Measurements from ENCODE around the gene RPL39L.
A peak's percentile ranks its signal among the peaks of the same experiment; 100 is the strongest.

Gene RPL39L

DNA sequence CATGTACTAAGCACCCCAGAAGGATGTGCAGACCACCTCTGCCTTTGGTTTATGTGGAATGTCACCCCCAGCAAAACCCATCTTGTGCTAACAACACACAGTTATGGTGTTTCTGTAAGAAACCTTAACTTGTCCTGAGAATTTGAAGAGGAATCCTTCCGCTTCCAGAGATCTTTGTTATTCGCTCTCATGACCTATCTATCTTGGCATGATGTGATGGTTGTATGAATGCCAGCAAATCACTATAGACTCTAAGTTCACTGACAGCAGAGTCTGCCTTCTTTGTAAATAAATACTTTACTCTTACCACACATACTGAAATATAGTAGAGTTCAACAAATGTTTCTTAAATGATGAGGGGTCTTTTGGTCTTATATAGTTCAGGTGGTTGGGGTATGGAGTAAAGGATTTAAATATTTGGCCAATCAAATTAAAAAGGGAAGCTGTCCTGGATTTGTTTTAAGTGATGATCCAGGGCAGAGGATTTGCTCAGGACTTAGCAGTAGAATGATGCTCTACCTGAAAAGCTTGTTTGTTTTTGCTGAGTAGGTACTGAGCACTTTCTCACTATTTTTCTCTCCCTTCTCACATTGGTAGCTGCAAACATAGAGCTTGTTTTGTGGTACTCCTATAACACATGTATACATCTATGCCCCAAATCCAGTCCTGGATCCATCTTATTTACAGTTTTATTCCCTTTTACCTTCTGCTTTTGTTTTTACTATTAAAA lies 30.1 kb upstream of the RPL39L start:
- no peak overlapping the region for H3K9ac ChIP-seq (ENCODE audit: low read length)

DNA sequence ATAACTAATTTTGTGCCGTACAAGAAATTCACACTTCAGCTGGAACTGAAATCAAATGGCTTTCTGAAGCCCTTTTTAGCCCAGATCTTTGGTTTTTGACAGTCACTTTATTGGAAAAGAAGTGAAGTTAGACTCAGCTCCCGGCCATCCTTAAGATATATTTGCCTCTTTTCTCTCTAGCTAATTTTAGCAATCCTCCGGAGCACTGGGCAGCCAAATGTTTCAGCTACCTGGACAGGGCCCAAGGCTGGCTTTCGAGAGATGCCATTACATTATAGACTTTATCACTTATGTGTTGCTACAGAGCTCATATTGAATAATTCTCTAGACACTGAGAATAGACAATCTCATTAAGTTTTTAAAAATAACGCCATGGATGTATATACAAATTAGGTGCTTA lies 28.5 kb upstream of the RPL39L start:
- H3K79me2 ChIP-seq (ENCODE audit: control insufficient read depth, insufficient read depth, low read length): no peaks in the 10 kb centered on the region
- no peak overlapping the region for H3K4ac ChIP-seq (ENCODE audit: low read depth, low read length)
- H3K56ac ChIP-seq (ENCODE audit: low read length): no peak overlapping the region
- H3K4me3 ChIP-seq (ENCODE audit: low read length): no peak overlapping the region
- H3K4me1 ChIP-seq (ENCODE audit: control insufficient read depth, low read depth, low read length): no peaks in the 10 kb centered on the region
- no CpG with 5 or more reads among the region's 5 CpGs for WGBS (ENCODE audit: extremely low coverage, insufficient coverage, low lambda C conversion rate)
- H3K23ac ChIP-seq (ENCODE audit: low read length): no peak overlapping the region
- no peak overlapping the region for H2AK5ac ChIP-seq (ENCODE audit: low read length)
- H3K4me2 ChIP-seq (ENCODE audit: low read length): no peak overlapping the region
- H3K9ac ChIP-seq (ENCODE audit: low read length): no peak overlapping the region
- no peak for DNase-seq
- no peaks in the 10 kb centered on the region for H3K36me3 ChIP-seq (ENCODE audit: control insufficient read depth, insufficient read depth, low read length)
- H2BK15ac ChIP-seq (replicated peaks; ENCODE audit: low read depth): no peak overlapping the region
- no peak overlapping the region for H2BK5ac ChIP-seq (ENCODE audit: low read length)
- no peaks in the 10 kb centered on the region for H3K79me1 ChIP-seq (ENCODE audit: low read length)
- H2BK120ac ChIP-seq (ENCODE audit: low read depth, low read length): no peak overlapping the region
- H3K27ac ChIP-seq (ENCODE audit: low read depth, low read length): no peak overlapping the region
- no peak overlapping the region for H4K8ac ChIP-seq (ENCODE audit: low read depth, low read length)
- H4K5ac ChIP-seq (ENCODE audit: low read length): no peak overlapping the region
- H3K27me3 ChIP-seq (ENCODE audit: insufficient read depth, low read length, poor library complexity): no peaks in the 10 kb centered on the region
- no peak overlapping the region for H3K18ac ChIP-seq (ENCODE audit: low read length)

More for the DNA sequence above, 30.1 kb upstream of the RPL39L start:
- no peak overlapping the region for H3K4me2 ChIP-seq (ENCODE audit: low read length)
- no CpG with 5 or more reads among the region's 2 CpGs for WGBS (ENCODE audit: extremely low coverage, insufficient coverage, low lambda C conversion rate)
- H3K23ac ChIP-seq (ENCODE audit: low read length): no peak overlapping the region
- H4K5ac ChIP-seq (ENCODE audit: low read length): no peak overlapping the region
- no peaks in the 10 kb centered on the region for H3K36me3 ChIP-seq (ENCODE audit: control insufficient read depth, insufficient read depth, low read length)
- H3K79me1 ChIP-seq (ENCODE audit: low read length): no peaks in the 10 kb centered on the region
- H4K8ac ChIP-seq (ENCODE audit: low read depth, low read length): no peak overlapping the region
- H3K27ac ChIP-seq (ENCODE audit: low read depth, low read length): no peak overlapping the region
- no peak overlapping the region for H2BK120ac ChIP-seq (ENCODE audit: low read depth, low read length)
- peaks cover 3% of the 10 kb centered on the region for H3K4me1 ChIP-seq (ENCODE audit: control insufficient read depth, low read depth, low read length)
- no peaks in the 10 kb centered on the region for H3K79me2 ChIP-seq (ENCODE audit: control insufficient read depth, insufficient read depth, low read length)
- H3K56ac ChIP-seq (ENCODE audit: low read length): no peak overlapping the region
- no peak for DNase-seq
- H3K4ac ChIP-seq (ENCODE audit: low read depth, low read length): no peak overlapping the region
- no peak overlapping the region for H2AK5ac ChIP-seq (ENCODE audit: low read length)
- H3K27me3 ChIP-seq (ENCODE audit: insufficient read depth, low read length, poor library complexity): no peaks in the 10 kb centered on the region
- no peak overlapping the region for H3K4me3 ChIP-seq (ENCODE audit: low read length)
- H2BK5ac ChIP-seq (ENCODE audit: low read length): no peak overlapping the region
- H3K18ac ChIP-seq (ENCODE audit: low read length): no peak overlapping the region
- no peak overlapping the region for H2BK15ac ChIP-seq (replicated peaks; ENCODE audit: low read depth)

DNA sequence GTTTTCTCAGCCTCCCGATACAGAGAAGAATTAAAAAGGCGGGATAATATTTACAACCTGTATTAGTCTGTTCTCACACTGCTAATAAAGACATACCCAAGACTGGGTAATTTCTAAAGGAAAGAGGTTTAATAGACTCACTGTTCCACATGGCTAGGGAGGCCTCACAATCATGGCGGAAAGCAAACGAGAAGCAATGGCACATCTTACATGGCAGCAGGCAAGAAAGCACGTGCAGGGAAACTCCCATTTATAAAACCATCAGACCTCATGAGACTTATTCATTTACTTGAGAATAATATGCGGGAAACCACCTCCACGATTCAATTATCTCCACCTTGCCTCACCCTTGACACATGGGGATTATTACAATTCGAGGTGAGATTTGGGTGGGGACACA lies 27.5 kb upstream of the RPL39L start:
- H3K4me3 ChIP-seq (ENCODE audit: low read length): no peak overlapping the region
- WGBS (ENCODE audit: extremely low coverage, insufficient coverage, low lambda C conversion rate): no CpG with 5 or more reads among the region's 8 CpGs

DNA sequence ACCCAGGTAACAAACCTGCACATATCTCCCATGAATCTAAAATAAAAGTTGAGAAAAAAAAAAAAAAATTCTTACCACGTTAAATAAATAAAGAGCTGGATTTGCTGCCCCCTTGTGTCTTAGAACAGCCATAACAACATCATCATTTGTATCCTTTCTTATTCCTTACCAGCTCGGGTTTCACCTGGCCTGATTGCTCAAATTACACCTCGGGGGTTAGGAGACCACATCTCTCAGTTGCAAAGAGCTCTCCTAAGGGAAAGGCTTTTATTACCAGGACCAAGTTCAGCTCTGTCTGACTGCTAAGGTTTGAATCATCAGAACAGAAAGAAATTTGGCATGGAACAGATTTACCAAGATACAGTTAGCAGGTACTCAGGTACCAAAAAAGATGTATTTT lies 25.8 kb upstream of the RPL39L start:
- Histone ChIP-seq H3K36me3 (ENCODE audit: control insufficient read depth, insufficient read depth, low read length) (no peaks in the 10 kb centered on the region), H2BK15ac (replicated peaks; ENCODE audit: low read depth) (no peak overlapping the region), H2AK5ac (ENCODE audit: low read length) (no peak overlapping the region), H3K79me1 (ENCODE audit: low read length) (no peaks in the 10 kb centered on the region), H3K56ac (ENCODE audit: low read length) (no peak overlapping the region), H2BK120ac (ENCODE audit: low read depth, low read length) (no peak overlapping the region), H3K9ac (ENCODE audit: low read length) (no peak overlapping the region), H3K4ac (ENCODE audit: low read depth, low read length) (no peak overlapping the region), H3K4me2 (ENCODE audit: low read length) (no peak overlapping the region), H3K18ac (ENCODE audit: low read length) (no peak overlapping the region), H2BK5ac (ENCODE audit: low read length) (no peak overlapping the region), H4K5ac (ENCODE audit: low read length) (no peak overlapping the region), H3K4me3 (ENCODE audit: low read length) (no peak overlapping the region), H3K79me2 (ENCODE audit: control insufficient read depth, insufficient read depth, low read length) (no peaks in the 10 kb centered on the region), H3K27ac (ENCODE audit: low read depth, low read length) (no peak overlapping the region), H3K27me3 (ENCODE audit: insufficient read depth, low read length, poor library complexity) (no peaks in the 10 kb centered on the region), H3K4me1 (ENCODE audit: control insufficient read depth, low read depth, low read length) (no peaks in the 10 kb centered on the region), H3K23ac (ENCODE audit: low read length) (no peak overlapping the region), H4K8ac (ENCODE audit: low read depth, low read length) (no peak overlapping the region)
- WGBS (ENCODE audit: extremely low coverage, insufficient coverage, low lambda C conversion rate): no CpG with 5 or more reads among the region's 3 CpGs
- peak; percentile 93 for DNase-seq

More for the DNA sequence above, 27.5 kb upstream of the RPL39L start:
- H4K5ac ChIP-seq (ENCODE audit: low read length): no peak overlapping the region
- H3K27ac ChIP-seq (ENCODE audit: low read depth, low read length): no peak overlapping the region
- H2BK15ac ChIP-seq (replicated peaks; ENCODE audit: low read depth): no peak overlapping the region
- H4K8ac ChIP-seq (ENCODE audit: low read depth, low read length): no peak overlapping the region
- H3K4me1 ChIP-seq (ENCODE audit: control insufficient read depth, low read depth, low read length): no peaks in the 10 kb centered on the region
- H3K27me3 ChIP-seq (ENCODE audit: insufficient read depth, low read length, poor library complexity): no peaks in the 10 kb centered on the region
- no peak overlapping the region for H2BK120ac ChIP-seq (ENCODE audit: low read depth, low read length)
- H3K18ac ChIP-seq (ENCODE audit: low read length): no peak overlapping the region
- no peak overlapping the region for H3K56ac ChIP-seq (ENCODE audit: low read length)
- no peaks in the 10 kb centered on the region for H3K79me2 ChIP-seq (ENCODE audit: control insufficient read depth, insufficient read depth, low read length)
- no peak overlapping the region for H2BK5ac ChIP-seq (ENCODE audit: low read length)
- H3K36me3 ChIP-seq (ENCODE audit: control insufficient read depth, insufficient read depth, low read length): no peaks in the 10 kb centered on the region
- no peak for DNase-seq
- no peaks in the 10 kb centered on the region for H3K79me1 ChIP-seq (ENCODE audit: low read length)
- no peak overlapping the region for H3K9ac ChIP-seq (ENCODE audit: low read length)
- no peak overlapping the region for H3K4ac ChIP-seq (ENCODE audit: low read depth, low read length)
- no peak overlapping the region for H3K23ac ChIP-seq (ENCODE audit: low read length)
- H3K4me2 ChIP-seq (ENCODE audit: low read length): no peak overlapping the region
- no peak overlapping the region for H2AK5ac ChIP-seq (ENCODE audit: low read length)

DNA sequence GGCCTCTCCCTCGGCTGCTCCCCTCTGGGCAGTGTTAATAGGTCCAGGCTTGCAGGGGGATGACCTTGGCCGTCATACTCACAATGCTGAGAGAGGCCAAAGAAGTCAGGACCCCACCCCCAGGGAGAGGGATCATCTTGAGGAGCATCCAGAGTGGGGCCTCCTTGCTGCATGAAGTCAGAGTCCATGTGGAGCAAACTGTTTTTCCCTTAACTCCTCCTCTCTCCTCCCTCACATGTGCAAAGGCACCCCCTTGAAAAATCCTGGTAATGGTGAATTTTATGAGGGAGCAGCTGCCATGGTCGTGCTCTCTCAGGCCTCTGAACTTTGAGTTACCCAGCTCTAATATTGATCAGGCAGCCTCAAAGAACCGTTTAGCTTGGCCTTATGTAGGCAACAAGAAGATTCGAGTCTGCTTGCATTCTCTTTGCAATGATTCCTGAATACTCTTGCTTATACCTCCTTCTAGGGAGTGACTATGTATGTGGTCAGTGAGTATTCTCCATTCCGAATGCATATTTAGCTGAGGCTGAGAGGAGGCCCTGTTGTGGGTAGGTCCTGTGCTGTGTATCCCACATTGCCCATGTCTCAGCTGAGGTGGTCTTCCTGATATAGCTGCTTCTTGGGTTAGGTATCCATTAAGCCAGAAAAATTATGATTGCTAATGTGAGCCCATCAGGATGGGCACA lies 23.1 kb upstream of the RPL39L start:
- no peak overlapping the region for H2AK5ac ChIP-seq (ENCODE audit: low read length)
- no CpG with 5 or more reads among the region's 6 CpGs for WGBS (ENCODE audit: extremely low coverage, insufficient coverage, low lambda C conversion rate)
- no peak overlapping the region for H3K56ac ChIP-seq (ENCODE audit: low read length)
- no peak overlapping the region for H3K27ac ChIP-seq (ENCODE audit: low read depth, low read length)
- H4K8ac ChIP-seq (ENCODE audit: low read depth, low read length): no peak overlapping the region
- H3K4me1 ChIP-seq (ENCODE audit: control insufficient read depth, low read depth, low read length): no peaks in the 10 kb centered on the region
- H3K9ac ChIP-seq (ENCODE audit: low read length): no peak overlapping the region
- peak overlapping the region; percentile 52 for H3K18ac ChIP-seq (ENCODE audit: low read length)
- H3K79me1 ChIP-seq (ENCODE audit: low read length): no peaks in the 10 kb centered on the region
- no peak overlapping the region for H2BK15ac ChIP-seq (replicated peaks; ENCODE audit: low read depth)
- H2BK120ac ChIP-seq (ENCODE audit: low read depth, low read length): no peak overlapping the region
- no peaks in the 10 kb centered on the region for H3K79me2 ChIP-seq (ENCODE audit: control insufficient read depth, insufficient read depth, low read length)
- H3K4me2 ChIP-seq (ENCODE audit: low read length): no peak overlapping the region
- H2BK5ac ChIP-seq (ENCODE audit: low read length): no peak overlapping the region
- H3K23ac ChIP-seq (ENCODE audit: low read length): no peak overlapping the region
- H4K5ac ChIP-seq (ENCODE audit: low read length): no peak overlapping the region
- no peaks in the 10 kb centered on the region for H3K27me3 ChIP-seq (ENCODE audit: insufficient read depth, low read length, poor library complexity)
- no peaks in the 10 kb centered on the region for H3K36me3 ChIP-seq (ENCODE audit: control insufficient read depth, insufficient read depth, low read length)
- H3K4me3 ChIP-seq (ENCODE audit: low read length): no peak overlapping the region
- DNase-seq: no peak
- H3K4ac ChIP-seq (ENCODE audit: low read depth, low read length): no peak overlapping the region
